SW480 (cell line): Measurements from ENCODE around the gene CHAF1B.
"Not testable (repeated sequence)": the region's sequence is repeated elsewhere in the genome, so short reads cannot be mapped to it uniquely, and the experiment has no call there.

ENCODE experiments used
- DNase-seq: peaks from one replicate; pipeline ENCODE4 v3.0.0-alpha.2; 2016; ENCODE audit warnings: low spot score

The CHAF1B gene

GRCh38 chr21:36385233-36386030 is at the start of gene CHAF1B:
TSS of gene CHAF1B (plus strand) at chr21:36385392. CDS start at chr21:36386137, 745 bp downstream.
- DNase-seq, result peak; percentile 78

- no peak for DNase-seq
Observed at GRCh38 chr21:36337099-36337509, 48.1 kb upstream of the CHAF1B start.

- DNase-seq, result no peak
Observed at GRCh38 chr21:36338975-36339374, 46.2 kb upstream of the CHAF1B start.

- not testable (repeated sequence) for DNase-seq
Observed at GRCh38 chr21:36342581-36342980, 42.6 kb upstream of the CHAF1B start.

- no peak for DNase-seq
Observed at GRCh38 chr21:36344931-36345330, 40.3 kb upstream of the CHAF1B start.

GRCh38 chr21:36347278-36347961 is 37.8 kb upstream of the CHAF1B start:
- no peak for DNase-seq

- DNase-seq, result no peak
Observed at GRCh38 chr21:36347962-36348328, 37.2 kb upstream of the CHAF1B start.

- DNase-seq, result no peak
Observed at GRCh38 chr21:36349315-36349714, 35.9 kb upstream of the CHAF1B start.

GRCh38 chr21:36350282-36350910 is 34.8 kb upstream of the CHAF1B start:
- DNase-seq, result no peak

- no peak for DNase-seq
Observed at GRCh38 chr21:36354918-36355680, 30.1 kb upstream of the CHAF1B start.

- no peak for DNase-seq
Observed at GRCh38 chr21:36355868-36356267, 29.3 kb upstream of the CHAF1B start.

- DNase-seq, result no peak
Observed at GRCh38 chr21:36359185-36359584, 26.0 kb upstream of the CHAF1B start.

- DNase-seq, result no peak
Observed at GRCh38 chr21:36369064-36369685, 16.0 kb upstream of the CHAF1B start.

GRCh38 chr21:36375994-36376393 is 9.2 kb upstream of the CHAF1B start:
- no peak for DNase-seq

- DNase-seq, result peak; percentile 52
Observed at GRCh38 chr21:36377391-36377842, 7.8 kb upstream of the CHAF1B start.

GRCh38 chr21:36379251-36379650 is 5.9 kb upstream of the CHAF1B start:
- no peak for DNase-seq

GRCh38 chr21:36381841-36382589 is 3.2 kb upstream of the CHAF1B start:
- no peak for DNase-seq

- DNase-seq, result not testable (repeated sequence)
Observed at GRCh38 chr21:36382722-36383121, 2.5 kb upstream of the CHAF1B start.

GRCh38 chr21:36384885-36385232 is 333 bp upstream of the CHAF1B start:
- DNase-seq, result no peak

GRCh38 chr21:36386031-36386642 is 945 bp downstream of the CHAF1B start:
- DNase-seq, result no peak

- DNase-seq, result no peak
Observed at GRCh38 chr21:36388096-36388495, 2.9 kb downstream of the CHAF1B start.
